GM12891 (cell line): Measurements from ENCODE around the gene FOLR1.

Experiments
- DNase-seq: peaks from one replicate; pipeline ENCODE4 v3.0.0; 2011; ENCODE audit warnings: low spot score; ENCODE audit not compliant: insufficient read length
- FAIRE-seq: peaks from 2 replicates; lab custom pipeline; 2011; peaks lifted over from hg19 to GRCh38; lab: Jason Lieb, UNC
- PAX5 ChIP-seq: IDR thresholded peaks from 2 replicates; pipeline ENCODE4 v1.6.1; 2011; ENCODE audit warnings: low read length, moderate library complexity, mild to moderate bottlenecking; ENCODE audit not compliant: insufficient read depth, severe bottlenecking
- POLR2A ChIP-seq: IDR thresholded peaks from 2 replicates; pipeline ENCODE4 v1.6.1; 2011; ENCODE audit warnings: low read depth, low read length, control low read depth
- POLR2AphosphoS5 ChIP-seq: IDR thresholded peaks from 2 replicates; pipeline ENCODE4 v1.6.1; 2011; ENCODE audit warnings: low read depth, low read length, control low read depth
- POU2F2 ChIP-seq: IDR thresholded peaks from 2 replicates; pipeline ENCODE4 v1.6.1; 2011; ENCODE audit warnings: low read depth, mild to moderate bottlenecking, control low read depth, low read length, moderate library complexity
- SPI1 ChIP-seq: IDR thresholded peaks from 2 replicates; pipeline ENCODE4 v1.6.1; 2011; ENCODE audit warnings: low read depth, low read length, control low read depth
- TAF1 ChIP-seq: IDR thresholded peaks from 2 replicates; pipeline ENCODE4 v1.6.1; 2011; ENCODE audit warnings: low read depth, low read length, control low read depth

The FOLR1 gene

GRCh38 chr11:72230764-72231365, 38.9 kb downstream of the FOLR1 start:
- no peak for FAIRE-seq
- DNase-seq: no peak
- TF ChIP-seq TAF1 (no peak), POU2F2 (no peak), POLR2AphosphoS5 (no peak), POLR2A (no peak; the same call in 1 of the 2 replicates)

GRCh38 chr11:72231396-72232259, 39.7 kb downstream of the FOLR1 start:
- DNase-seq (no peak), FAIRE-seq (no peak)
- no peak for TF ChIP-seq POLR2AphosphoS5
- TF ChIP-seq POLR2A: no peak
- TF ChIP-seq SPI1: no peak

- no peak for TF ChIP-seq PAX5
- no peak for TF ChIP-seq TAF1
- TF ChIP-seq SPI1: no peak
- TF ChIP-seq POLR2A: no peak
- TF ChIP-seq POLR2AphosphoS5: no peak
- TF ChIP-seq POU2F2: no peak
- FAIRE-seq (no peak), DNase-seq (no peak)
Measured at GRCh38 chr11:72232260-72233055, 40.5 kb downstream of the FOLR1 start.

GRCh38 chr11:72233056-72233772, 41.3 kb downstream of the FOLR1 start:
- FAIRE-seq: no peak
- no peak for TF ChIP-seq POLR2A
- TF ChIP-seq POU2F2: no peak
- no peak for TF ChIP-seq PAX5
- no peak for TF ChIP-seq SPI1
- TF ChIP-seq POLR2AphosphoS5: no peak
- no peak for TF ChIP-seq TAF1
- no peak for DNase-seq

GRCh38 chr11:72233773-72234513, 42.0 kb downstream of the FOLR1 start:
- FAIRE-seq: no peak
- TF ChIP-seq TAF1: no peak
- no peak for TF ChIP-seq SPI1
- no peak for DNase-seq

GRCh38 chr11:72234514-72234830, 42.5 kb downstream of the FOLR1 start:
- DNase-seq (no peak), FAIRE-seq (no peak)
- TF ChIP-seq TAF1 (no peak), POLR2AphosphoS5 (no peak), POLR2A (no peak), SPI1 (no peak), PAX5 (no peak), POU2F2 (no peak)

- TF ChIP-seq SPI1: no peak
- no peak for TF ChIP-seq PAX5
- TF ChIP-seq TAF1: no peak
- no peak for TF ChIP-seq POU2F2
- TF ChIP-seq POLR2A: no peak
- TF ChIP-seq POLR2AphosphoS5: no peak
- FAIRE-seq (no peak), DNase-seq (no peak)
Measured at GRCh38 chr11:72234920-72235319, 43.0 kb downstream of the FOLR1 start.

- TF ChIP-seq POU2F2 (no peak), TAF1 (no peak), POLR2AphosphoS5 (no peak), PAX5 (no peak), SPI1 (no peak), POLR2A (no peak)
- no peak for FAIRE-seq
- no peak for DNase-seq
Measured at GRCh38 chr11:72235351-72236057, 43.6 kb downstream of the FOLR1 start.
